HG02973 (cell line): ENCODE measurements around the gene FTCDNL1.

Experiments used
- ATAC-seq: cut with Tn5 transposase; IDR thresholded peaks from one replicate; pipeline ENCODE4 v1.9.1; 2021; ENCODE audit warnings: moderate library complexity; ENCODE audit not compliant: unreplicated experiment

The FTCDNL1 gene

DNA sequence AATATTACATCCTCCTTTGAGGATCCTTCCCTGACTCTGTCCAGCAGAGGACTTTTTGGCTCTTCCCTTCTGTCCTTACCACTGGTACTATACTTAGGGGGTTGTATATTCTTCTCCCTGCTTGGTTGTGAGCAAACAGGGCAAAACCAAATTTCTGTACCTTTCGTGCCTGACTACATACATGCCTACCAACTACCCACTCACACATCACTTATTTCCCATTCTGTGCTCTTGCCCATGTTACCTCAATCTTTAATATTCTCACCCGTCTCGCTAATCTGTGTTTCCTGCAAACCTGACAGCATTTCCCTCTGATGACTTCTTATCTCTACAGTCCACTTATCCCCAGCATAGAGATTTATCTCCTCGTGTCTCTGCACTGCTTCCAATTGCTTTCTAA lies 58.6 kb downstream of the FTCDNL1 start:
- ATAC-seq: no peak

DNA sequence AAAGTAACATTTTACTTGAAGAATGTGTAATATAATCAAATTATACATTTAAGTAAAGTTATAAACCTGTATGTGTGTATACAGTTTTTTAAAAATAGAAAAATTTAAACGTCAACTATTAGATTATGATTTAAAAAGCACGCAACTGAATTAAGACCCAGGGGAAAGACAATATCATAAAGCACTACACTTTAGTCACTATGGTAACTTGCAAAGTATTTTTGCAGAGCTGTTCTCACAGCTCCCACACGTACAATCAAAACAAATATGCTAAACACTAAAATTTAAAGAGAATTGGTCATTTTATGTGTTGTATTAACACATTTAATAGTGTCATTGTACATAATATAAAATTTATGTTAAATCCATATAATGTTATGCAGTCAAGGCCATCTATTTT lies 59.7 kb downstream of the FTCDNL1 start:
- no peak for ATAC-seq

DNA sequence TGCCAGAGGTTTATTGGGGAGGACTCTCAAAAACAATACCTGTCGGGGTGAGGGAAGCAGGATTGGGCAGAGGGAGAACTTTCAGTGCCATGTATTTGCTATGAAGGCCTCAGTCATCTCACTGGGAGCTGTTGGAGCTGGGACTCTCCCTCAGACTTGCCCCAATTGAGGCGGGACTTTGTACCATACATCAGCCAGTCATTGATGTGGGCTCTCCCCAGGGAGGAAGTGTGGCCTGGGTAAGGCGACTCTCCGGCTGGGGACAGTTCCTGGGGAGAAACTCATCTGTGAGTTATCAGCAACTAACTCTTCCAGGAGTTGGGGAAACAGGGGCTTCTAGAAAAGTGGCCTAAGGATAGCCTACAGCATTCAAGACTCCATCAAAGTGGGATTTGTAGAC lies 66.5 kb downstream of the FTCDNL1 start:
- ATAC-seq: no peak

DNA sequence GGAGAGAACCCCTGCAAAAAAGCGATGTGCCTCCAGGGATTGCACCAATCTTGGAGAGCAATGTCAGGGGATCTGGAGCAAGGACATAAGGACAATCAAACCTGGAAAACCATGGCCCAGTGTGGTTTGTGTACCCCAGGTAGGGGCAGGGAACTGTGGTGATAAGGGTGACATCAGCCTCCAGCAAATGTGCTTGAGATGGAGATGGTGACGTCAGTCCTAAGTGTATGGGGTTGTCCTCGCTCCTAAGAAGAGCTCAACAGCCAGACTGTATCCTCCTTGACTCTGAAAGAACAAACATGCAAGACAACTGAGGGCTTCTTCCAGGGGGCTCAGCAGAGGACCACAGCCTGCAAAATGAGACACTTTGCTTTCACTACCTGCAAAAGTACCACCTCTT lies 71.4 kb downstream of the FTCDNL1 start:
- no peak for ATAC-seq

DNA sequence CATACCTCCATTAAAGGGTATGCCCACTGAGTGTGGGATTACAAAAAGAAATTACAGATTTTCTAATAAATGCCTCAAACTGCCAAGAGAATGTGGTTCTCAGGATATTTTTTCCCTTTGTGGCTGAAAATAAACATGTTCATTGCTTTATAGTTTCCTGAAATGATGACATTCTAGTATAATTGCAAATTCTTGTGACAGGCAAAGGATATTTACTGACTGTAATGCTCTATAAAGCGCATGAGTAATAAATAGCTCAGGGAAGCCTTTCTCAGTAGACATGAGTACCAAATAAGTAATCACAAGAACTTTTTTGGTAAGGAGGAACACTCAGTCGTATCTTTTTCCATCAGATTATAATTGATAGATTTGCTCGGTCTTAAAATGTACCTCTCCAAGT lies 72.3 kb downstream of the FTCDNL1 start:
- ATAC-seq: no peak

DNA sequence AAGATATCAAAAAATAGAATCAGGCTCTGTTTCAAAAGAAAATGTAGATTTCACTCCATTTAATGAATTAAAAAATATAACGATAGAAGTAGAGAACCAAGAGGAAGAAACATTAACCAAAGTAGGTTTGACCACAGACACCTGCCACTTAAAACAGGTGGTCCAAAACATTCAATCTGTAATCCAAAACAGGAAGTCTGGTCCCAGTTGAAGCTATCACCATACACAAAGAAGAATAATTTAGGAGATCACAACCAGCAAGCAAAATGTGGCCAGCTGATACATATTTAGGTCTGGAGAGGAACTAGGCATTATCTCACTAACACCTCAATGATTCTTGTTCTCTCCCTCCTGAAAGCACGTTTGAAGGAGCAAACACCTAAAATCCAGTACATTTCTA lies 73.1 kb downstream of the FTCDNL1 start:
- ATAC-seq: no peak

DNA sequence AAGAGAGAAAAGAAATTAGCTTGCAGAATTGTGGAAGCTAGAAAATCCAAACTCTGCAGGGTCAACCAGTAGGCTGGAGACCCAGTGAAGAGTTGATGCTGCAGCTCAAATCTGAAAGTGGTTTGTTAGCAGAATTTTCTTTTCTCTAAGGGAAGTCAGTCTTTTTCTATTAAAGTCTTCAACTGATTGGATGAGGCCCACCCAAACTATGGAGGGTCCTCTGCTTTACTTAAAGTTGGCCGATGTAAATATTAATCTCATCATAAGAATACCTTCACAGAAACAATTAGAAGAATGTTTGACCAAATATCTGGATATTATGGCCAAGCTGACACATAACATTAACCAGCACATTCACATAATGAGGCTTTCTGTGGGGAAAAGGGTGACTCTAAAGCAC lies 73.7 kb downstream of the FTCDNL1 start:
- no peak for ATAC-seq

DNA sequence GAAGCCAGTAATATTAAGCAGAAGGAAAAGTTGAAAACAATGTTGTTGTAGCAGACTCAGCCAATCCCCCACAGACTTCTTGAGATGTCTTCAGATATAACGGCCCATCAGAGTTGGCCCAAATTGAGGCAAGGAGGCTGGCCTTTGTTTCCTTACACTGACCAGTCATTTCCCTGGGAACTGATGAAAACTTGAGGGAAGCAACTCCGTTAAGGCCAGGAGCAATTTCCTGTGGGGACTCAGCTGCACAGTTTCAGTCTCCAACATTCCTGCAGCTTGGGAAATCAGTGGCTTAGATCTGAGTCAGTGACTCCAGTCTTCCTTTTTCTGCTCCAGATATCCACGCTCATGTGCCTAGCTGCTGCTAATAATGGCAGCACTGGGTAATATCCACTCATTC lies 75.7 kb downstream of the FTCDNL1 start:
- ATAC-seq: no peak

DNA sequence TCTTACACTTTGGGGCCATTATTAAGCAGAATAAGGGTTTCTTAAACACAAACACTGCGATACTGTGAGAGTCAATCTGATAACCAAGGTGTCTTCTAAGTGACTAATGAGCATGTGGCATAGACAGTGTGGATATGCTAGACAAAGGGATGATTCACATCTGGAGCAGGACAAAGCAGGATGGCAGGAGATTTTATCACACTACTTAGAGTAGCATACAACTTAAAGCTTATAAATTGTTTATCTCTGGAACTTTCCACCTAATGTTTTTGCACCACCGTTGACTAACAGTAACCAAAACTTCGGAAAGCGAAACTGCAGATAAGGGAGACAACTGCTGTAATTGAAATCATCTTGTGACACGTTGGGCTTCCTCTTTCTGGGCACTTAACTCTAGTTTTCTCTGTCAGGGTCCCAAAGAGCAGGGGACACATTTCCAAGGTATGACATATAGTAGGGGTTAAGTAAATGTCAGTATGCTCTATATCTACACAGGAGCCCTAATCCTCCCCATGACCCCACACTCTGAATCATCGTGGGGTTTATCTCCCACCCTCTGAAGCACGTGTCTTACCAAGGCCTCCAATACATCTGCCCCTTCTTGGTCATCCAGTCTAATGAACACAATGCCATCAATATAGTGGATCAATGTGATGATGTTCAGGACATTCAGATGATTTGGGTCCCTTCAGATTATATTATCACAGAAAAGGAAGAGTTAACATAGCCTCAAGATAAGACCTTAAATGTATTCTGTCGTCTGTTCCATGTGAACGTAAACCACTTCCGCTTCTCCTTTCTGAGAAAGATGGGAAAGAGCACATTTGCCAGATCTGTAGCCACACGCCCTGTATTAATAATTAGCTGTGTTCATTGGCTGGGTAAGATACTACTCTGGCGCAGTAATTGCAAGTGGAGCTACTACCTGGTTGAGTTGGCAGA lies 78.7 kb downstream of the FTCDNL1 start:
- ATAC-seq: no peak

DNA sequence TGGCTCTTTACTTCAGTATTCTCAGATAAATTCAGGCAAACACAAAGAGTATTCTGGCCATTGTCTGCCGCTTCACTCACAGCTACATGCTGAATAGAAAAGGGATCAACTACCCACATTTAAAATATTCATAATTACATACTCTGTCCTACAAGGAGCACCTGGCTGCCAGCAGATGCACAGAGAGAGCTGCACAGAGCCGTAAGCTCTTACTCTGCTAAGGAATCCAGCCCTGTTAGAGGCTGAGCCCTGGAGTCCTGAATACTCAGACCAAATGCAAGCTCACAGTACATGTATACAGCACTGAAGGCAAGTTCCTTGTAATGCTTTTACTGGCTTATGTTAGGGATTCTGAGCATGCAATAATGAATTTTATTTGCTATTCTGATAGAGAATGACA lies 80.3 kb downstream of the FTCDNL1 start:
- ATAC-seq: no peak

DNA sequence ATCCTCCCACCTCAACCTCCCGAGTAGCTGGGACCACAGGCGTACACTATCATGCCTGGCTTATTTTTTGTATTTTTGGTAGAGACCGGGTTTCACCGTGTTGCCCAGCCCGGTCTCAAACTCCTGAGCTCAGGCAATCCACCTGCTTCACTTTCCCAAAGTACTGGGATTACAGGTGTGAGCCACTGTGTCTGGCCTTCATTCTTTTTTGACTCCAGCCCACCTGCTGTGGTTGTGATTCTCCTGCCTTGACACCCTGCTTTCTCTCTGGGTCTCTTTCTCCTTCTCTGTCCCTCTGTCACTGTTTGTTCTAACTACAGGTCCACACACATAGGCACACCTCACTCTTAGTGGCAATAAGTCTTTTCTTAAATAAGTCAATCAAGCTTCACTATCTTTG lies 85.3 kb downstream of the FTCDNL1 start:
- no peak for ATAC-seq

DNA sequence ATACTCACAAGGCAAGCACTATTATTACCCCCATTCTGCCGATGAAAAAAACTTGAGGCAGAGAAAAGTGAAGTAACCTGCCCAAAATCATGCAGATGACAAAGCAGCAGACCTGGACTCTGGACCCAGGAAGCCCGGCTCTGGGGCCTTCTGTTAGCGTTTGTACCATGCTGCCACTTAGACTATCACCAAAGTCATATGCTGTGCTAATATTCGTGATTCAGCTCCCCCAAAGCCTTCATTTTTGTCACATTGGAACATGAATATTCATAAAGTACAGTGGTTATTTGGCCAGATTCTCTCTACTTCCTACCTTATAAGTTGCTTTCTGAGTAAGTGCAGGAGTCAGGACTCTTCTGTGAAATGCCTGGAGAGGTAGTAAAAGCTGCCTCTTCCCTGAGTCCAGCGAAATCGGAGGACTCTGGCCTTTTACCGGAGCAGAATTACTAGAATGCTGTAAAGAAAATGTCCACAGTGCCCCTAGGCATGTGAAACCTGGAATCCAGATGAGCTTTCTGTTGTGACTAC lies 86.7 kb downstream of the FTCDNL1 start:
- ATAC-seq: no peak

DNA sequence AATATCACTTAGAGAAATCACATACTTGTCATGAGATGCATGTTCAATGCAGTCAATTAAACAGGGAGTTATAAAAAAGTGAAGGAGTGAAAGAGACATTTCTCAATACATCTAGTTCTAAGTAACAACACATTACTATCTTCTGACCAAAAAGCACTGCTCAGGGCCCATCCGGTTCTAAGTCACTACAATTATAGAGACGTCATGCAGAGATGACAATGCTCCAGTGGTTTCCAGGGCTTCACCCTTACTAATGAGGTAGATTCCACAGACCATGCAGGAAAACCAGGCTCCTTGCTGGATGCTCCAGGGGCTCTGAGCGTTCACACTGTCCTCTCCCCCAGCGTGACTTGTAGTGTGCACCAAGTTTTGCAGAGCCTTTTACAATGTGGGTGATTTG lies 88.0 kb downstream of the FTCDNL1 start:
- no peak for ATAC-seq

DNA sequence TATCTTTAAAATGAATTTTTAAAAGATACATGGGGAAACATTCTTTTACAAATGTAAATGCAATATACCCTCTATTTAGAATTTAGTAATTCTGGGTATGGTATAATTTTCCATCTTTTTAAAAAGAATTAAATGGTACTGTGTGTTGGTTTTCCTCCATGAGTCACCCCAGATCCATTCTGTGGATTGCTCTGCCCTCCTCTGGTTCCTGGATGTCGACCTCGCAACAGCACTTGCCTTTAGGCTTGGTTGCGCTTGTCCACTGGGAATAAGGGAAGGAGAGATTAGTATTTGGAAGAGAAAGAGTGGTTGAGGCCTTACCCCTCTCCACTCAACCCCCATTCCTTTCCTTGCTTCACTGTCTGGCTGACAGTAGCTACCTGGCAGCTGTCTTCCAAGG lies 90.4 kb downstream of the FTCDNL1 start:
- no peak for ATAC-seq

DNA sequence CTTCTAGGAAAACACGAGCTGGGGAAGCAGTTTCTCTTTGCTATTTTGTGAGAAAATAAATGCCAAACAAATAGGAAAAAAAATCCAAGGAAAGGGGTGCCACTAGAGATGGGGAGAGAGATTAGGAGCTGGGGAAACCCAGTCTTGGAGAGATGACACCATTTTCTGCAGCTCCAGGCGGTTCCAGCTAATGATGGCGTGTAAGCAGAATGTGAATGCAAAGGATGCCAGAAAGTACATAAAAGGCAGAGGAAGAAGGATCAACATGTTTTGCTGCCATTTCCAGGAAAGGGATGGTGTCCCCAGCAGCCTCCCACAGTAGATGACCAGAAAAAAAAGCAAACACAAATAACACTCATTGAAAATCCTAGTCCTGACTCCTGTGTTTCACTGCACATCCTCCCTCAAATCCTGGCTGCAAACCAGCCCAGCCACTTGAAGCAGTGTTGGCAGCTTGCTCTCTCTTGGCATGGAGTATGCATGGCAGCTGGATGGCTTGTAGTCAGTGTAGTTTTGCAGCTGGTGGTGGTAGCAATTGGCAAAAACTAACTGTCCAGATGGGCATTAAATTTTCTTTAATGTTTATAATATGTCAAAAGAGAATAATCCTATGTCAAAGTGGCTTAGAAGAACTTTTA lies 93.6 kb downstream of the FTCDNL1 start:
- no peak for ATAC-seq

DNA sequence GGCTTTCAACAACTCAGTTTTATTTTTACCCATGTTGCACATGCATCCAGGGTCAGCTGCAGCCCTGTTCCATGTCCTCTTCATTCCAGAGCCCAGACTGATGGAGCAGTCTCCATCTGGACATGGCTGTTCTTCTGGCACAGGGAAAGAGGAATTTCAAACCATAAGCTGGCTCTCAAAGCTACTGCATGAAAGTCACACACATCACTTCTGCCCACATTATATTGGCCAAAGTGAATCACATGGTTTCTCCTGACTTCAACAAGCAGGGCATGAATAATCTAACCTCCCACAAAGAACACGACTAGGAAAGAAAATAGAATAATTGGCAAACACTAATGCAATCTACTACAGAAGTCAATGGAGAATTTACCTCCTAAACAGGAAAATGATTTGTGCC lies 94.2 kb downstream of the FTCDNL1 start:
- no peak for ATAC-seq

DNA sequence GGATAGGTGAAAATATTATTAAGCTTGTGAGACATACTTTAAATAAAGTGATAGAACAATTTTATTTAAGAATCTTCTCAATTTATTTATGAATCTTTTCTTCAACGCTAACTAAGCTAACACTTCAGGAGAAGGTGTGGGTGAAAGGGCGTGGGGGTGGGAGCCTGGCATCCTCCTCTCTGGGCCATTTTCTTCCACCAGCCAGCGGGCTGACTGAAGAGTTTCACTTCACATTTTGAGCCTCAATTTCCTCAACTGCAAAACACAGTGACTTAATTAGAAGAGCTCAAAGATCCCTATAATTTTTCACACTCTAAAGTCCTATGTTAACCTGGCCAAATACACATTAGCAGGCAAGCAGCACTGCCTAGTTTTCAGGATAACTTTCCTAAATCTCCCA lies 94.8 kb downstream of the FTCDNL1 start:
- no peak for ATAC-seq

DNA sequence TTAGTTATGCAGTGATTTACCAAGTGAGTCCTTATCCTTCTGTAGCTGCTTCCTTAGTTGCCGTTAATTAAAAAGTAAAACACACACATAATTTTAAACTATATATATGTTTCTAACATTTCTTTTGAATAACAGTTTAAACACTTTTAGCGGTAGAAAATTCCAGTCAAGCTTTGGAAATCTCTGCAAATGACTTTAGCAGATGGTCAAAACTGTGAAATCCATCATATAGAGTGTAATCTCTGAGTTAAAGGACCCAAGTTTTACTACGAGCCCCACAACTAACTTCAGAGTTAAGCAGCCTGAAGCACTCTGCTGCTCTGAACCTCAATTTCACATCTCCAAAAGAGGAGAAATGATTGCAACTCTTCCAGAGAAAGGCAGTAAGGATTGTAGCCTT lies 96.2 kb downstream of the FTCDNL1 start:
- no peak for ATAC-seq

DNA sequence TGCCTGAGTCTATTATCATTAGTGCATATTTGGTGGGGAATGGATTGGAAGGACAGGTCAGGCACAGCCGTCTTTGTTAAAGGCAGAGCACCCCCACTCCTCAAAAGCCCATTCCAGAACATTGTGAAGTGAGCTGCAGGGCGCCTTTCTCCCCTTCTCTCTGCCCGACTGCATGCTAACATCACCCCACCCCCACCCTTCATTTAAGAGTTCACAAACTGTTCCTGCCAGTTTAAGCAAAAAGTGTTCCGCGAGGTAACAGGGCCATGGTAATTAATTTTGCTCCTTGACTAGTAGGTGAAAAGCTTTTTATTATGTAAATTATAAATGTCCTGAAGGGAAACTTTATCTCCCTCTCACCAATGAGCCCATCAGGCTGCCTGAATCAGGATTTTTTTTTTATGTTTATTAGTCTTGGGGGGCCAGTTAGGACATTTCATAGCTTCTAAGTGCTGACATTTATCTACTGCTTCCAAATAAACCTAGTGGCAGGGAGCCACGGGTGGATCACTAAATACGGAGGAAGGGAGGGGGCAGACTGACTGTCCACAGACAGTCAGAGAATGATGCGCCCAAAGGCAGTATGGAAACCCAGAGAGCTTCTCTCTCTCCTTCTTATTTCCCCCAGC lies 99.4 kb downstream of the FTCDNL1 start:
- ATAC-seq: no peak

DNA sequence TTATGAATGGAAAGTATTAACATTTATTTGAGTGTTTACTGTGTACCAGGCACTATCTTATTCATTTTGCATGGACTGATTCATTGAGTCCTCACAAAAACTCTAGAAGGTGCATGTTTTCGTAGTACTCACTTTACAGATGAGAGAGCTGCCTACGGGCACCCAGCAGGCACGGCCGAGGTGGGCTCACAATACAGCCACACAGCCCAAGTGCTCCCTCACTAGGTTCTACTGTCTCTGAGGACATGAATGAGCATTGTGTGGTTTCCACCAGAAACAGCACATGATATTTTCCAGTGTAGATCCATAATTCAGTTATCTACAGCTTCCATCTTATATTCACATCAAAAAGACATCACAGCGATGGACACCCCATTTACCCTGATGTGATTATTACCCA lies 101.4 kb downstream of the FTCDNL1 start:
- ATAC-seq: no peak

DNA sequence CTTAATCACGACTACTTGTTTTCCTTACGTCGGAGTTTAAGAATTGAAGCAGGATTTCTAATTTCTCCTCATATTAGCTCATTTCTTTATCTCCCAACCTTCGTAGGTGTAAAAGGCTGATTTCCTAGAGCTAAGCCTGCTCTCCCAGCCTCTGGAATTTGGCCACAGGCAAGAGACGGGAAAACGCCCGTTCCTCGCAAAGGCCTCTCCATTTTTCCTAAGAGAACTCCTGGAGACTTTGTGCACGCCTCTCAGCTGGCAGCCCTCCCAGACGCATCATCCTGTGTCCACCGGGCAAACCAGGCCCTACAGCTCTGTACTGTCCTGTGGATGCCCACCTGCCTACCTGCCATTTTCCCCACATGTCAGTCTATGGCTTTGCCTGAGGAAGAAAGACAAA lies 106.3 kb downstream of the FTCDNL1 start:
- ATAC-seq: no peak

DNA sequence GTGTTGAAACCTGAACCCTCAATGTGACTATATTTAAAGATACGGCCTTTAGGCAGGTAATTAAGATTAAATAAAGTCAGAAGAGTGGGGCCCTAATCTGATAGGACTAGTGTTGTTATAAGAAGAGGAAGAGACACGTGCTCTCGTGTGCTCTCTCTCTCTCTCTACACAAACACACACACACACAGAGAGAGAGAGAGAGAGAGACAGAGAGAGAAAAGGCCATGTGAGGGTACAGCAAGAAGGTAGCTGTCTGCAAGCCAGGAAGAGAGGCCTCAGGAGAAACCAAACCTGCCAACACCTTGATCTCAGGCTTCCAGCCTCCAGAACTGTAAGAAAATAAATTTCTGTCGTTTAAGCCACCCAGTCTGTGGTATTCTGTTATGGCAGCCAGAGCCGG lies 106.7 kb downstream of the FTCDNL1 start:
- no peak for ATAC-seq
